GM23338 (cell line): ENCODE results near the gene FAAH2. TPM values are rescaled to one million over a fixed set of nuclear protein-coding genes. Genes with fewer than 3 reads are reported as not detected.

Experiments used
- ATAC-seq: fragments of 200-7000 bp; cut with Tn5 transposase; 3 replicates; pipeline ENCODE4 v1.9.1; 2020
- DNase-seq: peaks from one replicate; pipeline ENCODE4 v3.0.0-alpha.2; 2015; ENCODE audit warnings: low spot score
- H2AFZ ChIP-seq: fragments of 200-600 bp; sonication (generic); 2 replicates; pipeline ENCODE4 v1.8.0; 2016; ENCODE audit warnings: antibody characterized with exemption, mild to moderate bottlenecking, moderate library complexity
- H3F3A ChIP-seq: fragments of 200-600 bp; sonication (generic); replicated peaks from 2 replicates; pipeline ENCODE4 v1.8.0; 2017; ENCODE audit warnings: antibody characterized with exemption, mixed run types, low read depth
- H3K27ac ChIP-seq: fragments of 200-600 bp; sonication (generic); 2 replicates; pipeline ENCODE4 v1.6.1; 2016; ENCODE audit warnings: low read depth
- H3K27me3 ChIP-seq: fragments of 200-600 bp; sonication (generic); 2 replicates; pipeline ENCODE4 v1.8.0; 2016; ENCODE audit warnings: mild to moderate bottlenecking, mixed run types, moderate library complexity; ENCODE audit not compliant: insufficient read depth
- H3K36me3 ChIP-seq: fragments of 200-600 bp; sonication (generic); 2 replicates; pipeline ENCODE4 v1.8.0; 2016; ENCODE audit warnings: mild to moderate bottlenecking; ENCODE audit not compliant: insufficient read depth
- H3K4me1 ChIP-seq: fragments of 200-600 bp; sonication (generic); 2 replicates; pipeline ENCODE4 v1.8.0; 2016; ENCODE audit warnings: mild to moderate bottlenecking, moderate library complexity; ENCODE audit not compliant: insufficient read depth
- H3K4me2 ChIP-seq: fragments of 200-600 bp; sonication (generic); 2 replicates; pipeline ENCODE4 v1.7.1; 2017; ENCODE audit warnings: mixed run types
- H3K4me3 ChIP-seq: fragments of 200-600 bp; sonication (generic); 2 replicates; pipeline ENCODE4 v1.6.1; 2016; ENCODE audit warnings: mixed run types
- H3K79me2 ChIP-seq: fragments of 200-600 bp; sonication (generic); replicated peaks from 2 replicates; pipeline ENCODE4 v1.8.0; 2017; ENCODE audit warnings: mild to moderate bottlenecking; ENCODE audit not compliant: insufficient read depth
- H3K9me2 ChIP-seq: fragments of 200-600 bp; sonication (generic); 2 replicates; pipeline ENCODE4 v1.8.0; 2017; ENCODE audit not compliant: insufficient read depth
- H4K20me1 ChIP-seq: fragments of 200-600 bp; sonication (generic); replicated peaks from 2 replicates; pipeline ENCODE4 v1.8.0; 2017; ENCODE audit warnings: mild to moderate bottlenecking; ENCODE audit not compliant: insufficient read depth
- H3K27ac Mint-ChIP-seq: 2 replicates; pipeline ENCODE4 v1.8.0; 2020; ENCODE audit warnings: inconsistent platforms, mild to moderate bottlenecking, moderate library complexity, mixed read lengths
- H3K27me3 Mint-ChIP-seq: 3 replicates; pipeline ENCODE4 v1.8.0; 2022; ENCODE audit warnings: low read depth, mild to moderate bottlenecking, moderate library complexity, mixed read lengths, inconsistent platforms; ENCODE audit not compliant: insufficient read depth, poor library complexity
- H3K36me3 Mint-ChIP-seq: 3 replicates; pipeline ENCODE4 v1.8.0; 2021; ENCODE audit warnings: low read depth, mild to moderate bottlenecking, inconsistent platforms, moderate library complexity, mixed read lengths
- H3K4me1 Mint-ChIP-seq: 3 replicates; pipeline ENCODE4 v1.8.0; 2020; ENCODE audit warnings: mild to moderate bottlenecking, inconsistent platforms, mixed read lengths
- H3K4me3 Mint-ChIP-seq: 3 replicates; pipeline ENCODE4 v1.8.0; 2021; ENCODE audit warnings: moderate library complexity, mild to moderate bottlenecking, inconsistent platforms, mixed read lengths
- H3K9me3 Mint-ChIP-seq: 3 replicates; pipeline ENCODE4 v1.8.0; 2020; ENCODE audit warnings: moderate library complexity, mild to moderate bottlenecking, inconsistent platforms, mixed read lengths
- CREB1 ChIP-seq: fragments of 250-450 bp; sonication (Bioruptor Pico); IDR thresholded peaks from 2 replicates; pipeline ENCODE4 v1.5.0; 2020; ENCODE audit warnings: low read depth, mild to moderate bottlenecking, moderate library complexity
- NANOG ChIP-seq: IDR thresholded peaks from 2 replicates; pipeline ENCODE4 v1.6.1; 2016; ENCODE audit warnings: antibody characterized with exemption, borderline replicate concordance
- STAT1 ChIP-seq: IDR thresholded peaks from one replicate; pipeline ENCODE4 v1.6.1; 2016; ENCODE audit warnings: antibody characterized with exemption; ENCODE audit not compliant: unreplicated experiment
- ZNF114 ChIP-seq: fragments of 250-450 bp; sonication (Bioruptor Pico); IDR thresholded peaks from 2 replicates; pipeline ENCODE4 v1.5.0; 2020; ENCODE audit warnings: mild to moderate bottlenecking, moderate library complexity
- ZNF331 ChIP-seq: fragments of 250-450 bp; sonication (Bioruptor Pico); IDR thresholded peaks from 2 replicates; pipeline ENCODE4 v1.5.0; 2020; ENCODE audit warnings: low read depth, mild to moderate bottlenecking, moderate library complexity
- polyA plus RNA-seq: library from polyadenylated mRNA; unstranded; fragments of >200 nt; fragmentation: Nextera tagmentation; extraction: Ambion mirVana; gene quantifications from 2 replicates; pipeline ENCODE4 v1.2.1, GENCODE V29; 2016
- total RNA-seq: library from RNA; depleted of rRNA; stranded (reverse); fragments of >200 nt; shearing (Covaris generic); gene quantifications from 2 replicates; pipeline ENCODE4 v1.2.3, GENCODE V29; 2014
- TF ChIP-seq, protein P1 (sequence below), 2 experiments: fragments of 200-600 bp in 1 of 2; sonication (generic) in 1 of 2; conservative IDR thresholded peaks; 2 replicates each; pipeline versions ENCODE4 v1.5.1 to v1.6.1; 2016 to 2017; ENCODE audit warnings: antibody characterized with exemption in 2 of 2, low read depth in 2 of 2, mild to moderate bottlenecking in 2 of 2, moderate library complexity in 1 of 2

FAAH2 gene
- total and polyA plus RNA-seq, 2 experiments from 2014 or later, result 5.3 to 6.0 TPM

DNA sequence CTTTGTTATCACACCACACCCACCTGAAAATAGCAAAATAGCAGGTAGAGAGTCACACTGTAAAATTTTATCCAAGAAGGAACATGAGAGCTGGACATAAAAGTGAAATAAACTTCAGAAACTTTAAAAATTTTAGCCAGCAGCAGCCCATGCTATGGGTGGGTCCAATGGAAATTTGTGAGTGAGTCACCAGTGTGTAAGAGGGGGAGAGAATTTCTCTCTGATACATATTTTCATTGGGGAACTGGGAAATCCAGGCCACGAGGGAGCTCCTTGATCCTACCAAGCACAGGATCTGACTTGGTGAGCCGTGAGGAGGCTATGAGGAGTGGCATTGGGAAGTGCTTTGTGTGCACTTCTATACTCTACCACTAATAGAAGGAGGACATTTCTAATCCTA, 136.3 kb downstream of the FAAH2 start:
- DNase-seq (no peak), ATAC-seq (no peak)
- H3K4me1 Mint-ChIP-seq, result no peaks in the 10 kb centered on the region
- H3K36me3 Mint-ChIP-seq, result no peaks in the 10 kb centered on the region
- H3K79me2 ChIP-seq, result no peaks in the 10 kb centered on the region
- H3K4me2 ChIP-seq, result no peak overlapping the region
- no peaks in the 10 kb centered on the region for H3K27me3 Mint-ChIP-seq
- H3F3A ChIP-seq, result no peaks in the 10 kb centered on the region
- H3K4me1 ChIP-seq, result no peaks in the 10 kb centered on the region
- H3K36me3 ChIP-seq, result no peaks in the 10 kb centered on the region
- no peak overlapping the region for H3K4me3 Mint-ChIP-seq
- no peak overlapping the region for H3K27ac ChIP-seq
- H3K4me3 ChIP-seq, result no peak overlapping the region
- no peak for TF ChIP-seq CREB1 (CRISPR knock-in tag)
- H4K20me1 ChIP-seq, result no peaks in the 10 kb centered on the region
- H3K27me3 ChIP-seq, result no peaks in the 10 kb centered on the region
- no peaks in the 10 kb centered on the region for H3K9me3 Mint-ChIP-seq
- H2AFZ ChIP-seq, result no peak overlapping the region
- no peaks in the 10 kb centered on the region for H3K9me2 ChIP-seq
- no peak overlapping the region for H3K27ac Mint-ChIP-seq

DNA sequence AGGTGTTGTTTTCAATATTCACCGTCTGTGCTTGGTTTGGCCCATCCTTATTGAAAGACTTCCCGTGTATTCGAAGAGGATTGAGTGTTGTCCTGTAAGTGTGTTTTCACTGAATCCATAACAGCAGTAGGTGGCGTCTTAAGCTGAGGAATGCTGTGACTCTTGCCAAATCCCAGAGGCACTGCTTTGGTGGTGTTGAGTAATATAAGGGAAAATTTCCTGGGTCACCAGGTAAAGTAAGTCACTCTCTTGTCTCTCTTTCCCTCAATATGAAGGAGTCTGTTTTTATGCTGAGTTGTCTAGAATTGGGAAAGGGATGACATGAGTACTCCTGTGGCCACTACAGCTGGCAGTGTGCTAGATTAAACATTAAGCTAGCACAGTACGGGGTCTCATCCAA, 158.6 kb downstream of the FAAH2 start:
- no peak for ATAC-seq
- no peaks in the 10 kb centered on the region for H3K9me2 ChIP-seq
- Mint-ChIP-seq H3K27me3 (no peaks in the 10 kb centered on the region), H3K4me1 (no peaks in the 10 kb centered on the region), H3K27ac (no peak overlapping the region), H3K36me3 (peaks cover 7% of the 10 kb centered on the region; the same call in 2 of the 3 replicates), H3K4me3 (no peak overlapping the region), H3K9me3 (peaks cover 8% of the 10 kb centered on the region; the same call in 2 of the 3 replicates)
- no peaks in the 10 kb centered on the region for H4K20me1 ChIP-seq
- no peaks in the 10 kb centered on the region for H3K4me1 ChIP-seq
- no peaks in the 10 kb centered on the region for H3K27me3 ChIP-seq
- H3K4me3 ChIP-seq, result no peak overlapping the region
- H3K36me3 ChIP-seq, result no peaks in the 10 kb centered on the region
- TF ChIP-seq, protein P1, sequence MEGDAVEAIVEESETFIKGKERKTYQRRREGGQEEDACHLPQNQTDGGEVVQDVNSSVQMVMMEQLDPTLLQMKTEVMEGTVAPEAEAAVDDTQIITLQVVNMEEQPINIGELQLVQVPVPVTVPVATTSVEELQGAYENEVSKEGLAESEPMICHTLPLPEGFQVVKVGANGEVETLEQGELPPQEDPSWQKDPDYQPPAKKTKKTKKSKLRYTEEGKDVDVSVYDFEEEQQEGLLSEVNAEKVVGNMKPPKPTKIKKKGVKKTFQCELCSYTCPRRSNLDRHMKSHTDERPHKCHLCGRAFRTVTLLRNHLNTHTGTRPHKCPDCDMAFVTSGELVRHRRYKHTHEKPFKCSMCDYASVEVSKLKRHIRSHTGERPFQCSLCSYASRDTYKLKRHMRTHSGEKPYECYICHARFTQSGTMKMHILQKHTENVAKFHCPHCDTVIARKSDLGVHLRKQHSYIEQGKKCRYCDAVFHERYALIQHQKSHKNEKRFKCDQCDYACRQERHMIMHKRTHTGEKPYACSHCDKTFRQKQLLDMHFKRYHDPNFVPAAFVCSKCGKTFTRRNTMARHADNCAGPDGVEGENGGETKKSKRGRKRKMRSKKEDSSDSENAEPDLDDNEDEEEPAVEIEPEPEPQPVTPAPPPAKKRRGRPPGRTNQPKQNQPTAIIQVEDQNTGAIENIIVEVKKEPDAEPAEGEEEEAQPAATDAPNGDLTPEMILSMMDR (conservative IDR thresholded peaks at IDR 0.05; ENCODE audit: low read depth in 2 of 2), result 0 out of 4 replicates have a peak, but pooled peaks of 1 of the 2 experiments have one; percentile 13
- no peak for TF ChIP-seq STAT1
- H2AFZ ChIP-seq, result no peak overlapping the region
- no peak overlapping the region for H3K27ac ChIP-seq
- no peak for DNase-seq
- H3K4me2 ChIP-seq, result no peak overlapping the region
- H3K79me2 ChIP-seq, result no peaks in the 10 kb centered on the region
- H3F3A ChIP-seq, result no peaks in the 10 kb centered on the region

DNA sequence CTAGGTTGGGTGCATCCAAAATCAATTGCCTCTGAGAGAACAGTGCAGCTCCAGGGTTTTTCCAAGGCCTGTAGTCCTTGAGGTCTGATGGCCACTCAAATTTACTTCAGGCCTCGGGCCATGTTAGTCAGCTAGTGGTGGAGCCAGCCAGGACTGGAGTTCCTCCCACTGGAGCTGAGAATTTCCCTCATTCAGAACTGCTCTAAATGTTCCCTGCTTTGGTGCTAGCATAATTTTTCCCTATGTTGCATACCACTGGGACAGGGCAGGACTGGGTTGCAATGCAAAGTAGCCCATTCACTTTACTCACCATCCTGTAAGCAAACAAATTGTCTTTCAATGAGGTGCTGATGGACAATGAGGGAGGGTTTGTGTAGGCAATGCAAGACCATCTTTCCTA, 159.3 kb downstream of the FAAH2 start:
- ATAC-seq, result no peak
- Mint-ChIP-seq H3K4me1 (no peaks in the 10 kb centered on the region), H3K4me3 (no peak overlapping the region), H3K27me3 (no peaks in the 10 kb centered on the region), H3K9me3 (peaks cover 7% of the 10 kb centered on the region; the same call in 2 of the 3 replicates), H3K36me3 (peaks cover 7% of the 10 kb centered on the region; the same call in 2 of the 3 replicates), H3K27ac (no peak overlapping the region)
- Histone ChIP-seq H3K9me2 (no peaks in the 10 kb centered on the region), H3K36me3 (no peaks in the 10 kb centered on the region), H2AFZ (no peak overlapping the region), H3K27me3 (no peaks in the 10 kb centered on the region), H3K4me3 (no peak overlapping the region), H3K4me1 (no peaks in the 10 kb centered on the region), H4K20me1 (no peaks in the 10 kb centered on the region), H3K4me2 (no peak overlapping the region), H3F3A (no peaks in the 10 kb centered on the region), H3K27ac (no peak overlapping the region), H3K79me2 (no peaks in the 10 kb centered on the region)
- no peak for DNase-seq
- no peak for TF ChIP-seq STAT1
- TF ChIP-seq ZNF114 (CRISPR knock-in tag), result no peak
- TF ChIP-seq NANOG, result no peak
- no peak for TF ChIP-seq ZNF331 (CRISPR knock-in tag)
- TF ChIP-seq, protein P1 (conservative IDR thresholded peaks at IDR 0.05; ENCODE audit: low read depth in 2 of 2), result no peak
- no peak for TF ChIP-seq CREB1 (CRISPR knock-in tag)
